Measurements from ENCODE around the gene TAS2R4.
"Not testable (repeated sequence)": the region's sequence is repeated elsewhere in the genome, so short reads cannot be mapped to it uniquely, and the experiment has no call there.

The TAS2R4 gene

GRCh38 chr7:141763797-141764196 is 12.7 kb upstream of the TAS2R4 start, which contains the start of gene TAS2R3:
Gene TAS2R3 (plus strand): TSS chr7:141764097. CDS start chr7:141764159, 62 bp downstream.
- H3K27me3 ChIP-seq (ENCODE audit: insufficient read depth, poor library complexity, severe bottlenecking), result no peaks in the 10 kb centered on the region
- no peak within 1 kb of the TSS for H3K4me3 ChIP-seq (replicated peaks; ENCODE audit: insufficient read depth, low read length)
- no peak within 1 kb of the TSS for H3K27ac ChIP-seq (replicated peaks)
- TF ChIP-seq REST (IDR thresholded peaks at IDR 0.05; ENCODE audit: insufficient replicate concordance, low read depth), result no peak
- no peak for TF ChIP-seq GABPA (IDR thresholded peaks at IDR 0.05; ENCODE audit: low read depth)
- TF ChIP-seq CTCF (IDR thresholded peaks at IDR 0.05; ENCODE audit: insufficient read depth, low read length), result no peak
- no peak for TF ChIP-seq SPI1 (IDR thresholded peaks at IDR 0.05; ENCODE audit: borderline replicate concordance, low read depth)
- TF ChIP-seq POLR2AphosphoS5 (IDR thresholded peaks at IDR 0.05; ENCODE audit: low read depth), result no peak
- DNase-seq (ENCODE audit: low read depth in 1 of 2, low spot score in 1 of 2), result no peak

- not testable (repeated sequence) for DNase-seq (ENCODE audit: low read depth in 1 of 2, low spot score in 1 of 2); H3K4me3 ChIP-seq (replicated peaks; ENCODE audit: insufficient read depth, low read length); H3K27me3 ChIP-seq (ENCODE audit: insufficient read depth, poor library complexity, severe bottlenecking); H3K27ac ChIP-seq (replicated peaks)
These were observed 6.3 kb upstream of the TAS2R4 start for GRCh38 chr7:141770083-141770583.

GRCh38 chr7:141785706-141786552 is 9.5 kb downstream of the TAS2R4 start:
- TF ChIP-seq CTCF (IDR thresholded peaks at IDR 0.05; ENCODE audit: insufficient read depth, low read length), result peak; percentile 76
- no peak for TF ChIP-seq REST (IDR thresholded peaks at IDR 0.05; ENCODE audit: insufficient replicate concordance, low read depth)
- peak; percentile 56; the same call in 1 of the 2 replicates for TF ChIP-seq SPI1 (IDR thresholded peaks at IDR 0.05; ENCODE audit: borderline replicate concordance, low read depth)
- Histone ChIP-seq H3K27ac (replicated peaks) (peak overlapping the region; percentile 36), H3K4me3 (replicated peaks; ENCODE audit: insufficient read depth, low read length) (no peak overlapping the region), H3K27me3 (ENCODE audit: insufficient read depth, poor library complexity, severe bottlenecking) (no peaks in the 10 kb centered on the region)
- DNase-seq (ENCODE audit: low read depth in 1 of 2, low spot score in 1 of 2), result peak; percentile 7 to 60

GRCh38 chr7:141788296-141788695 is 11.8 kb downstream of the TAS2R4 start:
- no peak for DNase-seq (ENCODE audit: low read depth in 1 of 2, low spot score in 1 of 2)
- Histone ChIP-seq H3K4me3 (replicated peaks; ENCODE audit: insufficient read depth, low read length) (no peak overlapping the region), H3K27me3 (ENCODE audit: insufficient read depth, poor library complexity, severe bottlenecking) (no peaks in the 10 kb centered on the region), H3K27ac (replicated peaks) (no peak overlapping the region)
- no peak for TF ChIP-seq REST (IDR thresholded peaks at IDR 0.05; ENCODE audit: insufficient replicate concordance, low read depth)
